ENCODE measurements around the gene PLCB4.

The PLCB4 gene

GRCh38 chr20:9228774-9229450, 160.0 kb downstream of the PLCB4 start:
- Histone ChIP-seq H3K27me3 (replicated peaks) (no peaks in the 10 kb centered on the region), H3K4me3 (ENCODE audit: low read depth, low read length) (no peak overlapping the region), H3K27ac (no peak overlapping the region), H3K36me3 (replicated peaks) (no peaks in the 10 kb centered on the region)
- TF ChIP-seq CTCF (IDR thresholded peaks at IDR 0.05; ENCODE audit: low read depth, low read length, missing control alignments) = no peak
- no peak for DNase-seq
- in situ Hi-C loops (cut with HindIII; ENCODE audit: low pct_ligation_motif_present, low sequenced_read_pairs) = no loop called here

- Histone ChIP-seq H3K36me3 (replicated peaks) (no peaks in the 10 kb centered on the region), H3K27me3 (replicated peaks) (no peaks in the 10 kb centered on the region), H3K4me3 (ENCODE audit: low read depth, low read length) (no peak overlapping the region), H3K27ac (no peak overlapping the region)
- no peak for TF ChIP-seq CTCF (IDR thresholded peaks at IDR 0.05; ENCODE audit: low read depth, low read length, missing control alignments)
- no peak for DNase-seq
- in situ Hi-C loops (cut with HindIII; ENCODE audit: low pct_ligation_motif_present, low sequenced_read_pairs) = no loop called here
Measured at GRCh38 chr20:9230406-9230805, 161.5 kb downstream of the PLCB4 start.

- H3K27me3 ChIP-seq (replicated peaks) = no peaks in the 10 kb centered on the region
- in situ Hi-C loops (cut with HindIII; ENCODE audit: low pct_ligation_motif_present, low sequenced_read_pairs) = no loop called here
- H3K4me3 ChIP-seq (ENCODE audit: low read depth, low read length) = no peak overlapping the region
- no peak for DNase-seq
- H3K27ac ChIP-seq = no peak overlapping the region
- TF ChIP-seq CTCF (IDR thresholded peaks at IDR 0.05; ENCODE audit: low read depth, low read length, missing control alignments) = no peak
- no peaks in the 10 kb centered on the region for H3K36me3 ChIP-seq (replicated peaks)
Measured at GRCh38 chr20:9233804-9234203, 164.9 kb downstream of the PLCB4 start.

GRCh38 chr20:9235518-9235917, 166.6 kb downstream of the PLCB4 start:
- no peak for TF ChIP-seq CTCF (IDR thresholded peaks at IDR 0.05; ENCODE audit: low read depth, low read length, missing control alignments)
- H3K4me3 ChIP-seq (ENCODE audit: low read depth, low read length) = no peak overlapping the region
- no peaks in the 10 kb centered on the region for H3K27me3 ChIP-seq (replicated peaks)
- peak; percentile 16 for DNase-seq
- no peaks in the 10 kb centered on the region for H3K36me3 ChIP-seq (replicated peaks)
- in situ Hi-C loops (cut with HindIII; ENCODE audit: low pct_ligation_motif_present, low sequenced_read_pairs) = no loop called here
- H3K27ac ChIP-seq = no peak overlapping the region

GRCh38 chr20:9236458-9236857, 167.6 kb downstream of the PLCB4 start:
- Histone ChIP-seq H3K4me3 (ENCODE audit: low read depth, low read length) (no peak overlapping the region), H3K36me3 (replicated peaks) (no peaks in the 10 kb centered on the region), H3K27me3 (replicated peaks) (no peaks in the 10 kb centered on the region), H3K27ac (no peak overlapping the region)
- TF ChIP-seq CTCF (IDR thresholded peaks at IDR 0.05; ENCODE audit: low read depth, low read length, missing control alignments) = no peak
- no peak for DNase-seq
- in situ Hi-C loops (cut with HindIII; ENCODE audit: low pct_ligation_motif_present, low sequenced_read_pairs) = no loop called here

- Histone ChIP-seq H3K36me3 (replicated peaks) (no peaks in the 10 kb centered on the region), H3K27ac (no peak overlapping the region), H3K4me3 (ENCODE audit: low read depth, low read length) (no peak overlapping the region), H3K27me3 (replicated peaks) (no peaks in the 10 kb centered on the region)
- in situ Hi-C loops (cut with HindIII; ENCODE audit: low pct_ligation_motif_present, low sequenced_read_pairs) = no loop called here
- no peak for TF ChIP-seq CTCF (IDR thresholded peaks at IDR 0.05; ENCODE audit: low read depth, low read length, missing control alignments)
- peak; percentile 32 for DNase-seq
Measured at GRCh38 chr20:9241232-9241692, 172.4 kb downstream of the PLCB4 start.
